NCI-H748 treated with DMSO at 0.1 percent for 48 hours (cell line): Measurements from ENCODE around the gene TBX4.

ENCODE experiments used
- DNase-seq: peaks from one replicate; lab custom pipeline; 2025; lab: John Stamatoyannopoulos, UW

The TBX4 gene

GRCh38 chr17:61465550-61466237, 13.5 kb downstream of the TBX4 start:
- no peak for DNase-seq

- DNase-seq: no peak
Measured at GRCh38 chr17:61466246-61466645, 14.0 kb downstream of the TBX4 start.

GRCh38 chr17:61467416-61468262, 15.4 kb downstream of the TBX4 start:
- no peak for DNase-seq

GRCh38 chr17:61468263-61468907, 16.2 kb downstream of the TBX4 start:
- no peak for DNase-seq

GRCh38 chr17:61469474-61469873, 17.3 kb downstream of the TBX4 start:
- DNase-seq: no peak

- no peak for DNase-seq
Measured at GRCh38 chr17:61469949-61470348, 17.7 kb downstream of the TBX4 start.

- DNase-seq: no peak
Measured at GRCh38 chr17:61470530-61471136, 18.4 kb downstream of the TBX4 start.

GRCh38 chr17:61474235-61474927, 22.2 kb downstream of the TBX4 start:
- DNase-seq: no peak

- DNase-seq: no peak
Measured at GRCh38 chr17:61474934-61475333, 22.7 kb downstream of the TBX4 start.

- no peak for DNase-seq
Measured at GRCh38 chr17:61475726-61476125, 23.5 kb downstream of the TBX4 start.

GRCh38 chr17:61476476-61477203, 24.4 kb downstream of the TBX4 start:
- no peak for DNase-seq

- no peak for DNase-seq
Measured at GRCh38 chr17:61477204-61477834, 25.1 kb downstream of the TBX4 start.

- DNase-seq: no peak
Measured at GRCh38 chr17:61478026-61478789, 26.0 kb downstream of the TBX4 start.

- DNase-seq: no peak
Measured at GRCh38 chr17:61478790-61479492, 26.7 kb downstream of the TBX4 start.

GRCh38 chr17:61479493-61480413, 27.5 kb downstream of the TBX4 start:
- no peak for DNase-seq

- DNase-seq: no peak
Measured at GRCh38 chr17:61480414-61480807, 28.2 kb downstream of the TBX4 start.

GRCh38 chr17:61481421-61481820, 29.2 kb downstream of the TBX4 start:
- no peak for DNase-seq

- DNase-seq: no peak
Measured at GRCh38 chr17:61482467-61482866, 30.2 kb downstream of the TBX4 start.
